Measurements from ENCODE around the gene SCAF4. TPM values are rescaled to one million over a fixed set of nuclear protein-coding genes. Genes with fewer than 3 reads are reported as not detected.

The SCAF4 gene
- total and polyA plus RNA-seq, 2 of the 8 experiments (the other 6 are each of a cell fraction or from before 2014, with no cell fraction given) = 28.9 to 55.1 TPM

DNA sequence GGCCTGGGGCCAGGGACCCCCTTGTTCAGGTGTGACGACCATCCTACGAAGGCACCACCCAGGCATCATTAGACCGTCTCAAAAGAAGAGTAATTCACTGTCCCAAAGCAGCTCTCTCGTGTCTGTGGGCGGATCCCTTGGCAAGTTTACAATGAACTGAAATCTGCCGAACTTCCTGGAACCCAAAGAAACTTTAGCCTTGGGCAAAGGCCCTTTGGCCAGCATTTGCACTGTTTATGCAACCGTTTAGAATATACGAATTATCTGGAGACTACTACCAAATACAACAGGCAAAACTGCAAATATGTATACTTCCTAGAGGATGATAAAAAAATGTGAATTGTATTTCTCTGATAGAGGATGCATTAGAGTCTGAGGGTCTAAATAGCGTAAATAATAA lies 73.9 kb downstream of the SCAF4 start:
- CTCF ChIA-PET (ENCODE audit: partially characterized antibody) = no interaction called here
- 94 to 100% methylated on average over 1 to 9 of the region's 9 CpGs for WGBS, 2 experiments (ENCODE audit: extremely low coverage in 1 of 2, insufficient coverage in 1 of 2, insufficient read length in 1 of 2, insufficient replicate concordance in 2 of 2, low coverage in 1 of 2, low lambda C conversion rate in 2 of 2, missing lambda C conversion rate in 1 of 2)

More for the DNA sequence above, 73.9 kb downstream of the SCAF4 start:
- no peak overlapping the region for H3K18ac ChIP-seq (ENCODE audit: extremely low read depth, low read length)
- peaks cover 0 to 6% of the 10 kb centered on the region in 2 experiments; a peak in 1 of 4 replicates for H3K9me3 ChIP-seq (ENCODE audit: insufficient read depth in 2 of 2, low read depth in 1 of 2, low read length in 1 of 2)
- no peak overlapping the region for H2AFZ ChIP-seq (ENCODE audit: low read length)
- H3K36me3 ChIP-seq (ENCODE audit: control insufficient read depth in 2 of 4, insufficient read depth in 4 of 4, low read length in 3 of 4) = peaks cover 0 to 10% (median 0%) of the 10 kb centered on the region in 4 experiments; a peak in 1 of 8 replicates
- peaks cover 0 to 7% of the 10 kb centered on the region in 2 experiments for H4K20me1 ChIP-seq (replicated peaks in 1 of 2; ENCODE audit: control insufficient read depth in 1 of 2, insufficient read depth in 2 of 2, low read length in 2 of 2)
- H2BK15ac ChIP-seq (ENCODE audit: low read length) = no peak overlapping the region
- H3K27me3 ChIP-seq (replicated peaks in 1 of 4; ENCODE audit: control insufficient read depth in 3 of 4, extremely low read depth in 1 of 4, insufficient read depth in 3 of 4, low read length in 3 of 4) = no peaks in the 10 kb centered on the region
- no peak overlapping the region for H2BK20ac ChIP-seq (ENCODE audit: low read length)
- no peak overlapping the region for H4K5ac ChIP-seq (ENCODE audit: insufficient read length, low read depth, low read length)
- H2BK12ac ChIP-seq (ENCODE audit: low read depth, low read length) = no peak overlapping the region
- H3K4me3 ChIP-seq (ENCODE audit: extremely low read depth in 1 of 4, insufficient read depth in 2 of 4, low read depth in 3 of 4, low read length in 4 of 4) = no peak overlapping the region
- no peak overlapping the region for H3K56ac ChIP-seq (replicated peaks; ENCODE audit: insufficient read length, low read depth, low read length)
- no peak overlapping the region for H2AK5ac ChIP-seq (ENCODE audit: low read depth, low read length)
- no peaks in the 10 kb centered on the region; the same call in 1 of the 2 replicates for H3K23me2 ChIP-seq (ENCODE audit: low read depth, low read length)
- POLR2A ChIA-PET (ENCODE audit: partially characterized antibody) = no interaction called here
- H3K4ac ChIP-seq (replicated peaks; ENCODE audit: insufficient read length, low read depth, low read length) = no peak overlapping the region
- peaks cover 0 to 27% of the 10 kb centered on the region in 2 experiments; a peak in 2 of 4 replicates for H3K79me2 ChIP-seq (ENCODE audit: control insufficient read depth in 1 of 2, insufficient read depth in 2 of 2, low read length in 2 of 2)
- no peak overlapping the region for H3K4me2 ChIP-seq (ENCODE audit: insufficient read depth in 1 of 2, low read depth in 2 of 2, low read length in 2 of 2)
- no peak overlapping the region for H3K27ac ChIP-seq (ENCODE audit: low read depth, low read length)
- no peak overlapping the region for H4K8ac ChIP-seq (ENCODE audit: extremely low read depth, insufficient read depth, low read length)
- H3K4me1 ChIP-seq (replicated peaks in 1 of 4; ENCODE audit: control insufficient read depth in 3 of 4, insufficient read depth in 4 of 4, low read length in 3 of 4) = peaks cover 0 to 1% (median 0%) of the 10 kb centered on the region in 4 experiments; a peak in 2 of 7 replicates
- no peak overlapping the region for H2BK5ac ChIP-seq (ENCODE audit: low read depth, low read length)
- no peak overlapping the region for H3K9ac ChIP-seq (replicated peaks in 1 of 4; ENCODE audit: extremely low read depth in 1 of 4, low read depth in 3 of 4, low read length in 3 of 4)
- peaks cover 4% of the 10 kb centered on the region for H3K79me1 ChIP-seq (ENCODE audit: low read depth, low read length)
- H4K91ac ChIP-seq (replicated peaks; ENCODE audit: insufficient read length, low read length) = no peak overlapping the region
- DNase-seq (ENCODE audit: low read depth in 1 of 2, low spot score in 2 of 2) = no peak
- no peak overlapping the region for H3K14ac ChIP-seq (ENCODE audit: insufficient read length)
- H3K23ac ChIP-seq (ENCODE audit: insufficient read length) = no peak overlapping the region
- no peak overlapping the region for H2BK120ac ChIP-seq (replicated peaks; ENCODE audit: low read depth, low read length)
- no peak for FAIRE-seq
- TF ChIP-seq GTF2F1 (IDR thresholded peaks at IDR 0.05; ENCODE audit: borderline replicate concordance, low read depth, low read length) (no peak), SP4 (IDR thresholded peaks at IDR 0.05; ENCODE audit: low read length) (no peak), HDAC2 (IDR thresholded peaks at IDR 0.05; ENCODE audit: borderline replicate concordance in 1 of 2, low read depth in 2 of 2, low read length in 2 of 2) (no peak)
